ENCODE results near the gene FAM53B. TPM values are rescaled to one million over a fixed set of nuclear protein-coding genes. Genes with fewer than 3 reads are reported as not detected.
A peak's percentile ranks its signal among the peaks of the same experiment; 100 is the strongest.

The FAM53B gene
- total RNA-seq, 4 donors from 2014 or later, result 41.0 to 110 (median 50.0) TPM

- peaks cover 0 to 14% (median 7%) of the 10 kb centered on the region in 4 donors for H3K4me1 ChIP-seq
- H3K9me3 ChIP-seq, result no peaks in the 10 kb centered on the region
- H3K27ac ChIP-seq, result no peak overlapping the region
- TF ChIP-seq POLR2AphosphoS5 (IDR thresholded peaks at IDR 0.05), result no peak
- no peak for TF ChIP-seq CTCF (IDR thresholded peaks at IDR 0.05)
- no peak for TF ChIP-seq EP300 (IDR thresholded peaks at IDR 0.05; ENCODE audit: low read depth)
- TF ChIP-seq POLR2A (IDR thresholded peaks at IDR 0.05), result no peak
- intact Hi-C loops (cut with DNase I; ENCODE audit: low total_unique reads) (no loop called here), in situ Hi-C loops (cut with MboI; ENCODE audit: low pct_ligation_motif_present in 1 of 4, low pct_unique_long_range_greater_than_20kb in 1 of 4, low sequenced_read_pairs in 3 of 4) (no loop called here)
- H3K4me3 ChIP-seq, result no peak overlapping the region
- 90 to 100% methylated on average over 1 to 6 of the region's 6 CpGs for WGBS, 2 donors (ENCODE audit: low coverage in 1 of 2)
- no peaks in the 10 kb centered on the region for H3K27me3 ChIP-seq
- no peaks in the 10 kb centered on the region for H3K36me3 ChIP-seq
- DNase-seq, result no peak
Observed at GRCh38 chr10:124656541-124656940, 87.6 kb downstream of the FAM53B start.

- no peak for DNase-seq
- no peak overlapping the region for H3K27ac ChIP-seq
- in situ Hi-C loops (cut with MboI; ENCODE audit: low pct_ligation_motif_present in 1 of 4, low pct_unique_long_range_greater_than_20kb in 1 of 4, low sequenced_read_pairs in 3 of 4) (no loop called here), intact Hi-C loops (cut with DNase I; ENCODE audit: low total_unique reads) (no loop called here)
- TF ChIP-seq POLR2AphosphoS5 (IDR thresholded peaks at IDR 0.05), result no peak
- no peak for TF ChIP-seq EP300 (IDR thresholded peaks at IDR 0.05; ENCODE audit: low read depth)
- no peak for TF ChIP-seq POLR2A (IDR thresholded peaks at IDR 0.05)
- no peak overlapping the region for H3K4me3 ChIP-seq
- no peaks in the 10 kb centered on the region for H3K36me3 ChIP-seq
- H3K4me1 ChIP-seq, result peaks cover 0 to 18% (median 7%) of the 10 kb centered on the region in 4 donors
- no peaks in the 10 kb centered on the region for H3K9me3 ChIP-seq
- H3K27me3 ChIP-seq, result no peaks in the 10 kb centered on the region
- 96 to 100% methylated on average over 1 to 7 of the region's 7 CpGs for WGBS, 2 donors (ENCODE audit: low coverage in 1 of 2)
Observed at GRCh38 chr10:124656113-124656490, 88.1 kb downstream of the FAM53B start.

GRCh38 chr10:124655191-124656112 is 88.7 kb downstream of the FAM53B start:
- no peaks in the 10 kb centered on the region for H3K27me3 ChIP-seq
- in situ Hi-C loops (cut with MboI; ENCODE audit: low pct_ligation_motif_present in 1 of 4, low pct_unique_long_range_greater_than_20kb in 1 of 4, low sequenced_read_pairs in 3 of 4) (no loop called here), intact Hi-C loops (cut with DNase I; ENCODE audit: low total_unique reads) (no loop called here)
- peaks cover 0 to 20% (median 7%) of the 10 kb centered on the region in 4 donors for H3K4me1 ChIP-seq
- no peak for DNase-seq
- no peaks in the 10 kb centered on the region for H3K36me3 ChIP-seq
- peak overlapping the region in 2 of 4 donors; percentile 26 to 43 for H3K27ac ChIP-seq
- no peak overlapping the region for H3K4me3 ChIP-seq
- WGBS, 2 donors (ENCODE audit: low coverage in 1 of 2), result 67 to 86% methylated on average over 1 to 13 of the region's 13 CpGs
- H3K9me3 ChIP-seq, result no peaks in the 10 kb centered on the region
- TF ChIP-seq POLR2AphosphoS5 (IDR thresholded peaks at IDR 0.05) (no peak), POLR2A (IDR thresholded peaks at IDR 0.05) (no peak), EP300 (IDR thresholded peaks at IDR 0.05; ENCODE audit: low read depth) (no peak), CTCF (IDR thresholded peaks at IDR 0.05) (no peak)

- Histone ChIP-seq H3K9me3 (no peaks in the 10 kb centered on the region), H3K36me3 (no peaks in the 10 kb centered on the region), H3K27ac (peak overlapping the region in 3 of 4 donors; percentile 17 to 43 (median 26)), H3K4me3 (no peak overlapping the region), H3K27me3 (no peaks in the 10 kb centered on the region), H3K4me1 (peaks cover 0 to 26% (median 9%) of the 10 kb centered on the region in 4 donors)
- intact Hi-C loops (cut with DNase I; ENCODE audit: low total_unique reads) (no loop called here), in situ Hi-C loops (cut with MboI; ENCODE audit: low pct_ligation_motif_present in 1 of 4, low pct_unique_long_range_greater_than_20kb in 1 of 4, low sequenced_read_pairs in 3 of 4) (no loop called here)
- WGBS, 2 donors (ENCODE audit: low coverage in 1 of 2), result 70 to 87% methylated on average over 4 to 7 of the region's 7 CpGs
- DNase-seq, result no peak
- TF ChIP-seq POLR2A (IDR thresholded peaks at IDR 0.05) (no peak), EP300 (IDR thresholded peaks at IDR 0.05; ENCODE audit: low read depth) (no peak), CTCF (IDR thresholded peaks at IDR 0.05) (no peak)
Observed at GRCh38 chr10:124654686-124655085, 89.5 kb downstream of the FAM53B start.
